Esophagus (tissue), 2 donors: Measurements from ENCODE around the gene E2F6. TPM values are rescaled to one million over a fixed set of nuclear protein-coding genes. Genes with fewer than 3 reads are reported as not detected.

Experiments
- H3K27ac ChIP-seq, 2 donors: one replicate each; pipeline ENCODE4 v1.5.1; 2013; ENCODE audit warnings: low read depth in 2 of 2, mild to moderate bottlenecking in 2 of 2, inconsistent platforms in 1 of 2, low read length in 1 of 2, moderate library complexity in 1 of 2
- H3K27me3 ChIP-seq, 2 donors: one replicate each; pipeline ENCODE4 v1.6.1; 2013; ENCODE audit warnings: low read length in 2 of 2, control low read depth in 1 of 2, mild to moderate bottlenecking in 1 of 2; ENCODE audit not compliant: insufficient read depth in 2 of 2, control insufficient read depth in 1 of 2
- H3K36me3 ChIP-seq, 2 donors: one replicate each; pipeline ENCODE4 v1.6.1; 2013; ENCODE audit warnings: low read length in 1 of 2; ENCODE audit not compliant: control insufficient read depth in 2 of 2, insufficient read depth in 2 of 2
- H3K4me1 ChIP-seq, 2 donors: one replicate each; pipeline ENCODE4 v1.6.1; 2013; ENCODE audit warnings: low read length in 1 of 2; ENCODE audit not compliant: control insufficient read depth in 2 of 2, insufficient read depth in 2 of 2
- H3K4me3 ChIP-seq, 2 donors: one replicate each; pipeline ENCODE4 v1.5.1; 2013; ENCODE audit warnings: low read length in 2 of 2, mild to moderate bottlenecking in 2 of 2, low read depth in 1 of 2, moderate library complexity in 1 of 2
- H3K9me3 ChIP-seq, 2 donors: one replicate each; pipeline ENCODE4 v1.6.1; 2013; ENCODE audit warnings: mild to moderate bottlenecking in 2 of 2, low read depth in 1 of 2, low read length in 1 of 2, moderate library complexity in 1 of 2; ENCODE audit not compliant: control insufficient read depth in 2 of 2, insufficient read depth in 1 of 2
- WGBS, 2 donors: extraction: QIAGEN DNeasy Blood & Tissue Kit; methylation state at CpG; one replicate each; pipeline ENCODE4 v1.1.7; 2013; 5-methylcytosine and 5-hydroxymethylcytosine counted together
- polyA plus RNA-seq, 2 donors: library from polyadenylated mRNA; stranded (reverse); fragments of 200-250 nt; gene quantifications; one replicate each; pipeline ENCODE4 v1.2.3, GENCODE V29; 2013
- donor health status: healthy with polysubstance abuse.
- donor health status: Bipolar disorder and iron deficiency.

Gene E2F6
- polyA plus RNA-seq, 2 donors = 4.2 to 4.9 TPM

GRCh38 chr2:11420671-11421070, 45.3 kb downstream of the E2F6 start:
- H3K36me3 ChIP-seq = no peaks in the 10 kb centered on the region
- no peaks in the 10 kb centered on the region for H3K27me3 ChIP-seq
- H3K4me1 ChIP-seq = no peaks in the 10 kb centered on the region
- H3K4me3 ChIP-seq = no peak overlapping the region
- H3K9me3 ChIP-seq = peaks cover 2 to 3% of the 10 kb centered on the region in 2 donors
- WGBS, 2 donors = 90 to 91% methylated on average over 9 of the region's 9 CpGs
- no peak overlapping the region for H3K27ac ChIP-seq

- no peaks in the 10 kb centered on the region for H3K36me3 ChIP-seq
- no peak overlapping the region for H3K27ac ChIP-seq
- H3K9me3 ChIP-seq = peaks cover 2 to 3% of the 10 kb centered on the region in 2 donors
- WGBS, 2 donors = 70 to 82% methylated on average over 2 of the region's 2 CpGs
- no peaks in the 10 kb centered on the region for H3K27me3 ChIP-seq
- H3K4me1 ChIP-seq = no peaks in the 10 kb centered on the region
- H3K4me3 ChIP-seq = no peak overlapping the region
These were observed 45.8 kb downstream of the E2F6 start for GRCh38 chr2:11420190-11420589.

DNA sequence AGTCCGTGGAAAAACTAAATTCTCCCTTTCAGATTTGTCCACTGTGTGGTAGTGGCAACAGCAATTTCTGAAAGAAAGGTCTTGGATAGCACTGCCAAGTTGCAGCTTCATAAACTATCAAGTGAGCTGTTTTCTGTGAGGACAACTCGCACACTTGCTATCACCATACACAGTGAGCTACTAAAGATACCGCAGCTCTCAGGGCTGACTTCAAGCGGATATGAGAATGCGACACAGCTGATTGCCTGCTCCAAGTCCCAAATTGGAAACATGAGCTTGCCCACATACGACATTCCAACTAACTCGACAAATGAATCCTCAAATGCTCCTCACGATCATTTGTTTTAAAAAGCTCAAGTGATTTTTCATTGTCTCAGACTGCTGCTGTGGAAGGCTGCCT, 46.2 kb downstream of the E2F6 start:
- H3K4me3 ChIP-seq = no peak overlapping the region
- H3K36me3 ChIP-seq = no peaks in the 10 kb centered on the region
- H3K27ac ChIP-seq = no peak overlapping the region
- WGBS, 2 donors = 62 to 68% methylated on average over 8 of the region's 8 CpGs
- H3K9me3 ChIP-seq = peaks cover 2 to 3% of the 10 kb centered on the region in 2 donors
- H3K27me3 ChIP-seq = no peaks in the 10 kb centered on the region
- no peaks in the 10 kb centered on the region for H3K4me1 ChIP-seq

- H3K27ac ChIP-seq = no peak overlapping the region
- peaks cover 2 to 3% of the 10 kb centered on the region in 2 donors for H3K9me3 ChIP-seq
- H3K4me1 ChIP-seq = no peaks in the 10 kb centered on the region
- H3K4me3 ChIP-seq = no peak overlapping the region
- H3K27me3 ChIP-seq = no peaks in the 10 kb centered on the region
- WGBS, 2 donors = 58 to 63% methylated on average over 8 of the region's 8 CpGs
- H3K36me3 ChIP-seq = no peaks in the 10 kb centered on the region
These were observed 47.9 kb downstream of the E2F6 start for GRCh38 chr2:11417946-11418585.

GRCh38 chr2:11416931-11417330, 49.0 kb downstream of the E2F6 start:
- 98 to 100% methylated on average over 2 of the region's 2 CpGs for WGBS, 2 donors
- Histone ChIP-seq H3K9me3 (peaks cover 2 to 3% of the 10 kb centered on the region in 2 donors), H3K27ac (no peak overlapping the region), H3K27me3 (no peaks in the 10 kb centered on the region), H3K4me1 (no peaks in the 10 kb centered on the region), H3K36me3 (no peaks in the 10 kb centered on the region), H3K4me3 (no peak overlapping the region)

GRCh38 chr2:11416186-11416585, 49.8 kb downstream of the E2F6 start:
- 95 to 97% methylated on average over 2 of the region's 2 CpGs for WGBS, 2 donors
- H3K4me1 ChIP-seq = no peaks in the 10 kb centered on the region

DNA sequence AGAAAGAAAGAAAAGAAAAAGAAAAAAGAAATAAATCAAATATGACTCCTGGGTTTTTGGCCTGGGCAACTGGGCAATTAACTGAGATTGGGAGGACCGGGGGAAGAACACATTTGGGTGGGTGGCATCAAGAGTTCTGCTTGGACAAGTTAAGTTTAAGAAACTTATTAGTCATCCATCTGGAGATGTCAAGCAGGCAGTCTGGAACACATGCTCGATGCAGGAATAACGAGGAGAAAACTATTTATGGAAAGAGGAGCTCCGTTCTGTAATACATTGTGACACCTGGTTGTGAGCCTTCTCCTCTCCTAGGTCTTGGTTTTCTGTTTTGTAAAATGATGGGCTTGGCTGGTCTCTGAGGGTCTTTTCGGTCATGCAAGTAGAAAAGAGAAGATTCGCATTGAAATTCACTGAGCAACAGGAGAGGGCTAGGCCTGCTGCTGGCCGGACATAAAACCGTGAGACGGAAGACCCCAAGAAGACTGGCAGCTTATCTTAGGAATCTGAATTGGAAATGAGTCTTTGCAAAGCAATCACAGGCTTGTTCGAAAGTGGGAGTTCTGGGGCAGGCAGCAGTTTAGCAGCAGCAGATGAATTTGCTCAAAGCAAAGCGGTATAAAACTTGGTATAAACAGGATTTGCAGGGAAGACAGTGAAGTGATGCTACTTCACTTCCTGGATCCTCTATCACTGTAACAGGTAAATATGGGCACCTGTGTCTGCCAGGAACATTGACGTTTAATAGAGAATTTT, 51.4 kb downstream of the E2F6 start:
- WGBS, 2 donors = 75 to 82% methylated on average over 12 of the region's 12 CpGs
- no peaks in the 10 kb centered on the region for H3K27me3 ChIP-seq
- no peaks in the 10 kb centered on the region for H3K36me3 ChIP-seq
- no peaks in the 10 kb centered on the region for H3K4me1 ChIP-seq
- no peak overlapping the region for H3K27ac ChIP-seq
- H3K9me3 ChIP-seq = peaks cover 2 to 3% of the 10 kb centered on the region in 2 donors
- H3K4me3 ChIP-seq = no peak overlapping the region

More at GRCh38 chr2:11416186-11416585, 49.8 kb downstream of the E2F6 start:
- Histone ChIP-seq H3K27ac (no peak overlapping the region), H3K9me3 (peaks cover 2 to 3% of the 10 kb centered on the region in 2 donors), H3K27me3 (no peaks in the 10 kb centered on the region), H3K36me3 (no peaks in the 10 kb centered on the region), H3K4me3 (no peak overlapping the region)

DNA sequence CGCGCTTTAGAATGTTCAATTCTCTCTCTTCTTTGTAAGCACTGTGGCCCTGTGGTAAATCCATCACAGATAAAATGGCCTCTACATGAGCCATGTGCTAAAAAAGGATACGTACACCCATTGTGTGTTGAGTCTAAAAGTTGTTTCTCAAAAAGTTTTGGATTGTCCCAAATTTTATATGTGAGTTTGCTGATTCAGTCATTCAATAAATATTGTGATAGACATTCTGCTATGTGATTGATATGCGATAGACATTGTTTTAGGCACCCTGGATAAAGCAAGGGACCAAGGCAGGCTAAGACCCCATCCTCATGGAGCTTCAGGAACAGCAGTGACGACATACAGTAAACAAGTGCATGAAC, 53.5 kb downstream of the E2F6 start:
- 86 to 90% methylated on average over 5 of the region's 5 CpGs for WGBS, 2 donors
- Histone ChIP-seq H3K4me3 (no peak overlapping the region), H3K27me3 (no peaks in the 10 kb centered on the region), H3K27ac (no peak overlapping the region), H3K36me3 (no peaks in the 10 kb centered on the region), H3K9me3 (peaks cover 0 to 2% of the 10 kb centered on the region in 2 donors), H3K4me1 (no peaks in the 10 kb centered on the region)

DNA sequence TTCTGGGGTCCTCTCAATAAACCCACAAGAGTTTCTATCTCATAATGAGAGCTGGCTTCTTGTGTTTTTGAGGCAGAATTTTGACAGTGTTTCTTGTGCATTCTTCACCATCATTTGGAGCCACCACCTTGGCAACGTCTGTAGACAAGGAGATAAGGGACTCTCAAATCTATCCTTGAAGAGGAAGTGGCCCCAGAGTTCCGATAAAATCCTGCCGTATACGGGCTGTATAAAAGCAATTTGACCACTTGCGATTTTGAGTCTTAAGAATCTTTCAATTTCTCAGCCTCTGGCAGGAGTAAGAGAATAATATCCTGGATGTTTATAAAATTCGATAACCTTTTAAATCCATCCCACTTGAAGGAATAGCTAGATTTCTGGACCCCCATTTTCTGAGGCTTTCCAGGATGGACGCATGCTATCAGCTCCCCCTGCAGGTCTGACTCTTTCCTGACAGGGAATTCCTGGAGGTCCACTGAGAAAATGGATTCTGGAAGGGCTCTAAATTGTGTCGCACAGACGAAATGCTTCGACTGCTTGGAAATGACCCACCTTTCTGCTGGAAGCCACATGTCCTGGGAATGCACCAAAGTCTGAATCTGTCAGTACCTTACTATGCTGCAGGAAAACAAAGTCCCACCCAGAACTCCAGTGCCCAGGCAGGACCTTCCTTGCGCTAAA, 54.1 kb downstream of the E2F6 start:
- H3K36me3 ChIP-seq = no peaks in the 10 kb centered on the region
- no peak overlapping the region for H3K4me3 ChIP-seq
- no peaks in the 10 kb centered on the region for H3K27me3 ChIP-seq
- no peaks in the 10 kb centered on the region for H3K9me3 ChIP-seq
- 30 to 40% methylated on average over 11 of the region's 11 CpGs for WGBS, 2 donors
- no peak overlapping the region for H3K27ac ChIP-seq
- H3K4me1 ChIP-seq = no peaks in the 10 kb centered on the region
